RWPE1 (cell line): ENCODE data around the gene C10orf105.

Experiments used
- CTCF ChIA-PET: fragments of 350-600 bp; sonication (Branson Sonifier 250); formaldehyde crosslinking; extraction: SDS; loops from one replicate; lab custom pipeline; 2021; lab: Yijun Ruan, JAX
- POLR2A ChIA-PET: fragments of 400-600 bp; formaldehyde crosslinking; extraction: SDS; loops from one replicate; lab custom pipeline; 2020; ENCODE audit warnings: antibody characterized with exemption; ENCODE audit not compliant: low non-redundant PET; lab: Yijun Ruan, JAX
- DNase-seq: peaks from one replicate; pipeline ENCODE4 v3.0.0; 2012; ENCODE audit warnings: low spot score
- H3K27ac ChIP-seq: fragments of 450-650 bp; 2 replicates; pipeline ENCODE4 v1.5.1; 2017
- TF ChIP-seq, protein P1 (sequence below): fragments of 450-650 bp; conservative IDR thresholded peaks from 2 replicates; pipeline ENCODE4 v1.5.1; 2017; ENCODE audit warnings: low read depth, mild to moderate bottlenecking

Gene C10orf105

DNA sequence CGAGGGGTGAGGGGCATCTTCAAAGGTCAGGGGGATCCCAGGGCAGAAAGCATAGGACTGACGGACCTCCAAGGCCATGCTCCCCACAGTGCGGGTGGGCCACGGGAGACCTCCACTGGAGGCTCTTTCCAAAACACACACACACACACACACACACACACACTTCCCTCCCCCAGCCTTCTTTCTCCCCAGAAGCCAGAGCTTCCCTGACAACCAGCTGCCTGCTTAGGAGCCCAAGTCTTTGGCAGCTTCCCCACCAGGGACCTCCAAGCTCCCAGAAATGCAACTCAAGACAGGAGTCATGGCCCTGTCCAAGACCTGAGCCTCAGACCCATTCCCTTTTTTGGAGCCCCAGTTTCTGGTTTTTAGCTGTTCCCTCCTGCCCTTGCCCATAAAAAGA lies 710 bp upstream of the C10orf105 start:
- no peak for DNase-seq
- POLR2A ChIA-PET: no interaction called here
- TF ChIP-seq, protein P1, sequence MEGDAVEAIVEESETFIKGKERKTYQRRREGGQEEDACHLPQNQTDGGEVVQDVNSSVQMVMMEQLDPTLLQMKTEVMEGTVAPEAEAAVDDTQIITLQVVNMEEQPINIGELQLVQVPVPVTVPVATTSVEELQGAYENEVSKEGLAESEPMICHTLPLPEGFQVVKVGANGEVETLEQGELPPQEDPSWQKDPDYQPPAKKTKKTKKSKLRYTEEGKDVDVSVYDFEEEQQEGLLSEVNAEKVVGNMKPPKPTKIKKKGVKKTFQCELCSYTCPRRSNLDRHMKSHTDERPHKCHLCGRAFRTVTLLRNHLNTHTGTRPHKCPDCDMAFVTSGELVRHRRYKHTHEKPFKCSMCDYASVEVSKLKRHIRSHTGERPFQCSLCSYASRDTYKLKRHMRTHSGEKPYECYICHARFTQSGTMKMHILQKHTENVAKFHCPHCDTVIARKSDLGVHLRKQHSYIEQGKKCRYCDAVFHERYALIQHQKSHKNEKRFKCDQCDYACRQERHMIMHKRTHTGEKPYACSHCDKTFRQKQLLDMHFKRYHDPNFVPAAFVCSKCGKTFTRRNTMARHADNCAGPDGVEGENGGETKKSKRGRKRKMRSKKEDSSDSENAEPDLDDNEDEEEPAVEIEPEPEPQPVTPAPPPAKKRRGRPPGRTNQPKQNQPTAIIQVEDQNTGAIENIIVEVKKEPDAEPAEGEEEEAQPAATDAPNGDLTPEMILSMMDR: no peak
- H3K27ac ChIP-seq: 0 out of 2 replicates have a peak overlapping the region, but pooled peaks have one; percentile 4
- CTCF ChIA-PET: interaction anchor here (0.6 to 0.7 kb wide), 3 partner anchors 11 to 234 kb away, joined by 3 read pairs; no protein-coding TSS in a partner anchor

DNA sequence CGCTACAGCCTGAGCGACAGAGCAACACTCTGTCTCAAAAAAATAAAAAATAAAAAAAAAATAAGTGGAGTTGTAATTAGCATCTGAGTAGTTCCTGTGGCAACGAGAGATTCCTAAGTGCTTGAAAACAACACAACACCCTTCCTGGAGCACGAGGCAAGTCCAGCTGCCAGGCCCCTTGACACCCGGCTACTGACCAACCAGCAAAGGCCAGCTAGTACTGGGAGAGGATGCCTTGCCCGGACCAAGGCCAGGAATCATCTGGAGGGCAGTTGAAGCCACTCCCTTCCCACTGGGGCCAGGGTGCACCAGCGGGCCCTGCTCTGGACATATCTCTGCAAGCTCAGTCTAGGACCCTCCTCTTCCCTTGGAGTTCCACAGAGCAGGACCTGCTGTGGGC lies 536 bp downstream of the C10orf105 start:
- ChIA-PET POLR2A (no interaction called here), CTCF (interaction anchor here (0.6 kb wide), 2 partner anchors 251 to 480 kb away, joined by 3 read pairs; no protein-coding TSS in a partner anchor)
- H3K27ac ChIP-seq: 0 out of 2 replicates have a peak overlapping the region, but pooled peaks have one; percentile 2
- TF ChIP-seq, protein P1: no peak
- DNase-seq: no peak

DNA sequence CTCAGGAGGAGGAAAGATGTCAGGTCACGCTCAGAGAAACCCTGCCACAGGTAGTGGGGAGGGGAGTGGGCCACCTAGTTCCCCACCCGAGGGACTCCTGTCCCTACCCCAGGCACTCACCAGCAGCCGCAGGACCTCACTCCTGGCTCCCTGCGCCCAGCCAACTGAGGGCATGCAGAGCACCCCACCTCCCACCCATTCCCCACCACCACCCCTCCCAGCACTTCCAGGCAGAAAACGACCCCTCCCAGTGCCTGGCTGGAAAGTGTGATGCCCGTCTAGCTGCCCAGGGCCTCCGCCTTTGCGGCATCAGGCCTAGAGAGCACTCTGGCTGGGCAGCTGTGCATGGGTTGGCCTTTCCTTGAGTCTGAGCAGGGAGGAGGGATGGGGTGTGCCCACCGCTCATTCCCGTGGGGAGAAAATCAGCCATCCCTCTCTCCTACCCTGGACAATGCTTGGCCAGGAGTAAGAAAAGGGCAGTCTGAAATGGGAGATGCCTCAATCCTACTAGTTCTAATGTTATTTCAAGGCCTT lies 1.3 kb downstream of the C10orf105 start:
- no peak for DNase-seq
- H3K27ac ChIP-seq: no peak overlapping the region
- TF ChIP-seq, protein P1: no peak
- ChIA-PET POLR2A (no interaction called here), CTCF (interaction anchor here (0.5 to 0.7 kb wide), 3 partner anchors 10 to 762 kb away, joined by 3 to 5 read pairs (median 3); no protein-coding TSS in a partner anchor)

DNA sequence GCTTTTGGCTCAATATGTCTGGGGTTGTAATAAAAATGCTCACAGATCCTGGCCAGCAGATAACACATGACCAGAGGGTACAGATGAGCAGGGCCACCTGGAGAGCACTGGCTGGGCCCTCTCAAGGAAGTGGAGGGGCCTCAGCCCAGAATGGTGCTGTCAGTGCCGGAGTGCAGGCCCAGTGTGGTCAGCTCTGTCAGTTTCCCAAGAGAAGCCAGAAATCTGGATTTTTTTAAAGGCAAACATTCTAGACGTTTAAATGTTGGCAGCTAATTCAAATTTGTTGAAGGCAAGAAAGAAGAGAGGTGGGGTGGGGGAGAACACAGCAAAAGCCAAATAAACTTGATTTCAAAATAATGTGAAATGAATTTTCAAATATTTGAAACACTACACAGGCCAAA lies 2.0 kb downstream of the C10orf105 start:
- ChIA-PET CTCF (interaction anchor here (0.6 to 0.7 kb wide), 3 partner anchors 19 to 121 kb away, joined by 3 to 5 read pairs (median 3); no protein-coding TSS in a partner anchor), POLR2A (no interaction called here)
- TF ChIP-seq, protein P1: no peak
- no peak for DNase-seq
- H3K27ac ChIP-seq: no peak overlapping the region

DNA sequence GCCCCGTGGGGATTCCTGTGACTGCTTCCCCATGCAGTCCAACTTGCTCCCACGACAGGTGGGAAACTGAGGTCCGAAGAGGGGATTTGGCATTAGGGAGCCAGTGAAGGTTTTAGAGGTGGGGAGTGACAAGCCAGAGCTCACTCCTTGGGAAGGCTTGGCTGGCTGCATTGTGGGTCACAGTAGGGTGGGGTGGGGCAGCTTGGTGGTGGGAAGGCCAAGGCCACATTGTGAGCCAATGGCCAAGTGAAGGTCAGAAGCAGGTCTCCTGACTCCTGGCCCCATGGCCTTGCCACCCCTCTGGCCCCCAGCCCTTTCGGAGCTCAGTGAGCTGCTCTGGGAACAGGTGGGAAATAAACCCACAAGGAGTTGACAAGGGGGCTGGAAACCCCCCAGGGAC lies 2.5 kb downstream of the C10orf105 start:
- no peak for DNase-seq
- H3K27ac ChIP-seq: no peak overlapping the region
- CTCF ChIA-PET: interaction anchor here (0.6 to 0.7 kb wide), 3 partner anchors 70 to 376 kb away, joined by 3 to 5 read pairs (median 3); no protein-coding TSS in a partner anchor
- POLR2A ChIA-PET: no interaction called here
- TF ChIP-seq, protein P1: no peak

DNA sequence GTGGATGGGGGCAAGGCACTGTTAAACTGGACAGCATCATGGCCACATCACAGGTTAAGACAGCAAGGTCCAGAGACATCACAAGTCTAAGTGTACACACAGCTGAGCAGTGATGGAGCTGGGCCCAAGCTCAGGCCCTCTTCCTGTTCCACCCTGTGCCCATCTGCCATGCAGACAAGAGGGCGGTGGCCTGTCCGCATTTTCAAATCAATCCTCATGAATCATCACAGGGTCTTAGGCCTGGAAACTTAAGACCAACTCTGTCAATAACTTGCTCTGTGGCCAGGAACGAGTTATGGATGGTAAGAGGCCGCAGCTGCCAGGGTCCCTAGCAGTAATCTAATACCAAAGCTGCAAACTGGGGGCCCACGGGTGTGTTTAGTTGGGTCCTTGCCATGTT lies 3.2 kb downstream of the C10orf105 start:
- no peak for DNase-seq
- no peak overlapping the region for H3K27ac ChIP-seq
- POLR2A ChIA-PET: no interaction called here
- CTCF ChIA-PET: interaction anchor here (0.6 to 0.7 kb wide), 2 partner anchors 367 to 377 kb away, joined by 3 read pairs; no protein-coding TSS in a partner anchor
- TF ChIP-seq, protein P1: no peak
